HepG2 (cell line): ENCODE data around the gene TLR5. TPM values are rescaled to one million over a fixed set of nuclear protein-coding genes. Genes with fewer than 3 reads are reported as not detected.
A peak's percentile ranks its signal among the peaks of the same experiment; 100 is the strongest.

Source experiments
- BRF2 ChIP-seq: sonication (generic); formaldehyde crosslinking; IDR thresholded peaks from 2 replicates; pipeline ENCODE4 v1.8.1; 2022; ENCODE audit warnings: mild to moderate bottlenecking, missing genetic modification reagents
- HNRNPK ChIP-seq: fragments of 200-400 bp; formaldehyde crosslinking; IDR thresholded peaks from 2 replicates; pipeline ENCODE4 v1.6.1; 2018; ENCODE audit warnings: low read length, low read depth, moderate library complexity, mild to moderate bottlenecking; ENCODE audit not compliant: poor library complexity, severe bottlenecking
- KDM2A ChIP-seq: sonication (generic); formaldehyde crosslinking; IDR thresholded peaks from 2 replicates; pipeline ENCODE4 v1.4.0; 2020; ENCODE audit warnings: low read depth, missing genetic modification reagents, borderline replicate concordance
- LRRFIP1 ChIP-seq: sonication (generic); formaldehyde crosslinking; conservative IDR thresholded peaks from 2 replicates; pipeline ENCODE4 v1.4.0; 2020; ENCODE audit warnings: missing genetic modification reagents
- MIER3 ChIP-seq: IDR thresholded peaks from 2 replicates; pipeline ENCODE4 v1.6.1; 2016; ENCODE audit warnings: missing compliant biosample characterization, borderline replicate concordance
- NFIB ChIP-seq: sonication (generic); formaldehyde crosslinking; IDR thresholded peaks from 2 replicates; pipeline ENCODE4 v1.9.0; 2021; ENCODE audit warnings: missing genetic modification reagents, mild to moderate bottlenecking, borderline replicate concordance
- NR3C1 ChIP-seq: sonication (generic); formaldehyde crosslinking; IDR thresholded peaks from 2 replicates; pipeline ENCODE4 v1.4.0; 2020; ENCODE audit warnings: missing genetic modification reagents
- TRAFD1 ChIP-seq: sonication (generic); formaldehyde crosslinking; IDR thresholded peaks from 2 replicates; pipeline ENCODE4 v1.5.1; 2020; ENCODE audit warnings: missing genetic modification reagents, mild to moderate bottlenecking, borderline replicate concordance
- ZFP37 ChIP-seq: sonication (generic); formaldehyde crosslinking; IDR thresholded peaks from 2 replicates; pipeline ENCODE4 v1.4.0; 2020; ENCODE audit warnings: missing genetic modification reagents, borderline replicate concordance
- ZNF143 ChIP-seq: sonication (generic); formaldehyde crosslinking; IDR thresholded peaks from 2 replicates; pipeline ENCODE4 v1.4.0; 2020; ENCODE audit warnings: missing genetic modification reagents
- ZNF496 ChIP-seq: sonication (generic); formaldehyde crosslinking; IDR thresholded peaks from 2 replicates; pipeline ENCODE4 v1.8.1; 2023; ENCODE audit warnings: mild to moderate bottlenecking, moderate library complexity, missing genetic modification reagents; ENCODE audit not compliant: insufficient replicate concordance
- ZNF513 ChIP-seq: sonication (generic); formaldehyde crosslinking; conservative IDR thresholded peaks from 2 replicates; pipeline ENCODE4 v1.5.0; 2020; ENCODE audit warnings: missing genetic modification reagents
- ZNF646 ChIP-seq: sonication (generic); formaldehyde crosslinking; IDR thresholded peaks from 2 replicates; pipeline ENCODE4 v1.9.0; 2021; ENCODE audit warnings: mild to moderate bottlenecking, missing genetic modification reagents
- polyA plus RNA-seq, 8 experiments: library from polyadenylated mRNA; depleted of rRNA in 3 of 8; stranded (reverse) in 7 of 8; unstranded in 1 of 8; fragments of >200 nt; fragmentation: Illumina TruSeq in 4 of 8; extraction: Trizol in 4 of 8; gene quantifications; 2 replicates each; pipeline versions ENCODE4 v1.2.1 to v1.2.3, GENCODE V29; 2011 to 2016; ENCODE audit warnings: low read depth in 4 of 8, missing spikeins in 1 of 8, mixed read lengths in 1 of 8; ENCODE audit not compliant: insufficient read depth in 1 of 8
- total RNA-seq, 5 experiments: library from RNA; depleted of rRNA; stranded (reverse); fragments of >200 nt; fragmentation: Illumina TruSeq; extraction: Trizol; gene quantifications; 2 replicates each; pipeline ENCODE4 v1.2.3, GENCODE V29; 2016; ENCODE audit warnings: low read depth in 1 of 5

Gene TLR5
- total and polyA plus RNA-seq, 2 of the 13 experiments (the other 11 are each of a cell fraction or from before 2014, with no cell fraction given) = not detected

- TF ChIP-seq LRRFIP1 (CRISPR knock-in tag) = no peak
- TF ChIP-seq ZNF646 (CRISPR knock-in tag) = no peak
- no peak for TF ChIP-seq MIER3 (CRISPR knock-in tag)
- no peak for TF ChIP-seq ZNF143 (CRISPR knock-in tag)
- no peak for TF ChIP-seq HNRNPK
- no peak for TF ChIP-seq ZNF513 (CRISPR knock-in tag)
- TF ChIP-seq ZNF496 (CRISPR knock-in tag) = no peak
- peak; percentile 84; the same call in 1 of the 2 replicates for TF ChIP-seq KDM2A (CRISPR knock-in tag)
- TF ChIP-seq ZFP37 (CRISPR knock-in tag) = no peak
- no peak for TF ChIP-seq BRF2 (CRISPR knock-in tag)
- TF ChIP-seq NR3C1 (CRISPR knock-in tag) = no peak
- no peak for TF ChIP-seq TRAFD1
- TF ChIP-seq NFIB (CRISPR knock-in tag) = no peak
Measured at GRCh38 chr1:223129229-223129901, 13.7 kb downstream of the TLR5 start (continued).
